Subcutaneous abdominal adipose tissue (tissue), 5 donors: ENCODE results near the gene CBX2.
A peak's percentile ranks its signal among the peaks of the same experiment; 100 is the strongest.
"Not testable (repeated sequence)": the region's sequence is repeated elsewhere in the genome, so short reads cannot be mapped to it uniquely, and the experiment has no call there.

Experiments used
- H3K27ac ChIP-seq: one replicate; pipeline ENCODE4 v1.7.0; 2013; ENCODE audit warnings: low read depth, mild to moderate bottlenecking, inconsistent platforms, low read length, moderate library complexity
- H3K27me3 ChIP-seq, 5 donors: one replicate each; pipeline ENCODE4 v1.7.0; 2013; ENCODE audit warnings: low read length in 5 of 5, inconsistent platforms in 1 of 5; ENCODE audit not compliant: control insufficient read depth in 5 of 5, insufficient read depth in 4 of 5
- H3K36me3 ChIP-seq, 5 donors: one replicate each; pipeline ENCODE4 v1.7.0; 2013; ENCODE audit warnings: low read length in 5 of 5; ENCODE audit not compliant: control insufficient read depth in 5 of 5, insufficient read depth in 5 of 5
- H3K4me1 ChIP-seq, 5 donors: one replicate each; pipeline ENCODE4 v1.7.0; 2013; ENCODE audit warnings: low read length in 5 of 5, mild to moderate bottlenecking in 3 of 5, moderate library complexity in 1 of 5; ENCODE audit not compliant: control insufficient read depth in 5 of 5, insufficient read depth in 5 of 5
- H3K4me3 ChIP-seq, 5 donors: one replicate each; pipeline ENCODE4 v1.7.0; 2013; ENCODE audit warnings: low read length in 5 of 5, low read depth in 1 of 5
- H3K9ac ChIP-seq, 5 donors: one replicate each; pipeline ENCODE4 v1.7.0; 2013; ENCODE audit warnings: low read length in 5 of 5, mild to moderate bottlenecking in 4 of 5, moderate library complexity in 3 of 5
- H3K9me3 ChIP-seq, 5 donors: one replicate each; pipeline ENCODE4 v1.7.0; 2013; ENCODE audit warnings: low read length in 5 of 5; ENCODE audit not compliant: control insufficient read depth in 5 of 5
- donor health status: healthy.
- donor health status: healthy.
- donor health status: healthy.
- donor health status: healthy.
- donor health status: healthy.

The CBX2 gene

GRCh38 chr17:79765708-79766107 lies 12.2 kb upstream of the CBX2 start:
- no peak overlapping the region for H3K4me3 ChIP-seq
- peaks cover under 1 to 11% (median 6%) of the 10 kb centered on the region in 5 donors for H3K27me3 ChIP-seq
- no peaks in the 10 kb centered on the region for H3K36me3 ChIP-seq
- H3K9me3 ChIP-seq: no peaks in the 10 kb centered on the region
- H3K9ac ChIP-seq: no peak overlapping the region
- no peaks in the 10 kb centered on the region for H3K4me1 ChIP-seq
- no peak overlapping the region for H3K27ac ChIP-seq

DNA sequence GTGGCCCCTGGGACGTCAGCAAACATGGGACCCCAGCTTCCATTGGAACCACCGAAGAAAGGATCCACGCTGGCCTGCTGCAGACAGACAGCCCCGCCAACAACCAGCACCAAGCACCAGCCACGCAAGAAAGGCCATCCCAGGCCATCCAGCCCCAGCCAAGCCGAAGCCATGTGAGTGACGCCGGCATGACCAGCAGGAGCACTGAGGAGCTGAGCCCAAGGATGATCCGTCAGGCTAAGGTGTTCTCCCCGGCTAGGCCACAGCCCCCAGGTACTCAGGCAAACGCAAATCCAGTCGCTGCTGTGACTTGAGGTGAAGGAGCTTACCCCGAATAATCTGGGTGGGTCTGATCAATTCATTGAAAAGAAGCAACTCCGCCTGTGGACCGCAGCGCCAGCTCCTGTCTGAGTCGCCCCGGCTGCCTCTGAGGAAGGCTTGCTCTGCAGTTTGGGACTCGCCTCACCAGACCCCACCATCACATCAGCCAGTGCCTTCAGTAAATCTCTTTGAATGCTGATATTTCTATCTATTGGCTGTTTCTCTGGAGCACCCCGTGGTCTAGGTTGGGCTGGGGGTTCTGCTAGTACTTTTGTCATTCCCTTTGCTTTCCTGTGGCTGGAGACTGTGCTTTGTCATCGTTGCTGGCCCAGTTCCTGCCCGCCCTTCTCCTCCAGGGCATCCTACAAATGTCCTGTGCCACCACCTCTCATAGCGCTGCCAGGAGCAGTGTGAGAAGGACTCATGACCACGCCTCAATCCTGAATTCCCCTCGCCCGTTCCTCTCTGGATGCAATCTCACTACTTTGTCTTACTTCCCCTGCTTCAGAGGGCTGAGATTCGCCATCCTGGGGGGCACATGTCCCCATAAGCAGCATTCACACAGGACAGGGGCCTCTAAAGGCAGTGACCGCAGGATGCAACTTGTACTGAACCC lies 8.1 kb upstream of the CBX2 start:
- Histone ChIP-seq H3K4me3 (no peak overlapping the region), H3K9me3 (no peaks in the 10 kb centered on the region), H3K27ac (no peak overlapping the region), H3K4me1 (peaks cover 0 to 2% (median 0%) of the 10 kb centered on the region in 5 donors), H3K36me3 (no peaks in the 10 kb centered on the region), H3K9ac (no peak overlapping the region), H3K27me3 (peaks cover 6 to 23% (median 22%) of the 10 kb centered on the region in 5 donors)

DNA sequence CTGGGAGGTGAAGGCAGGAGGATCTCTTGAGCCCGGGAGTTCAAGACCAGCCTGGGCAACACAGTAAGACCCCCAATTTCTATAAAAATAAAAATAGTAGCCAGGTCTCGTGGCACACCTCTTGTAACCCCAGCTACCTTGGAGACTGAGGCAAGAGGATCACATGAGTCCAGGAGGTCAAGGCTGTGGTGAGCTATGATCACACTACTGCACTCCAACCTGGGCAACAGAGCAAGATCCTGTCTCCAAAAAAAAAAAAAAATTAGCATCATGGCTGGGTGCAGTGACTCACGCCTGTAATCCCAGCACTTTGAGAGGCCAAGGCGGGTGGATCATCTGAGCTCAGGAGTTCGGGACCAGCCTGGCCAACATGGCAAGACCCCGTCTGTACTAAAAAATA lies 6.7 kb upstream of the CBX2 start:
- Histone ChIP-seq H3K27me3 (peaks cover 18 to 37% (median 23%) of the 10 kb centered on the region in 5 donors), H3K4me3 (no peak overlapping the region), H3K36me3 (no peaks in the 10 kb centered on the region), H3K27ac (no peak overlapping the region), H3K4me1 (peaks cover 0 to 2% (median 0%) of the 10 kb centered on the region in 5 donors), H3K9ac (no peak overlapping the region), H3K9me3 (no peaks in the 10 kb centered on the region)

DNA sequence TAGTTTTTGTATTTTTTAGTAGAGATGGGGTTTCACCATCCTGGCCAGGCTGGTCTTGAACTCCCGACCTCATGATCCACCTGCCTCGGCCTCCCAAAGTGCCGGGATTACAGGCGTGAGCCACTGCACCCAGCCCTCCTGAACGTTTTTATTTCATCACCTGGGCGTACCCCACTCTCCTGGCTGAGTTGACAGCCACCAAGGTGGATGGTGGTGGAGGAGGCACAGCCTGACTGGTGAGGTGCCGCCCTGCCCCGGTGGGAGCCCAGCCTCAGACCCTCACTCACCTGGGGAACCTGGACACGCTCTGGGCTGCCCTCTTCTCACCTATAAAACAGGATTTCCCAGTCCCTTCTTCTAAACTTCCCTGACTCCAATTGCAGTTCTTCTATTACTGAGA lies 5.2 kb upstream of the CBX2 start:
- Histone ChIP-seq H3K27me3 (peaks cover 21 to 47% (median 32%) of the 10 kb centered on the region in 5 donors), H3K4me1 (peaks cover 2 to 13% (median 8%) of the 10 kb centered on the region in 5 donors)
- H3K27ac ChIP-seq: not testable (repeated sequence)

DNA sequence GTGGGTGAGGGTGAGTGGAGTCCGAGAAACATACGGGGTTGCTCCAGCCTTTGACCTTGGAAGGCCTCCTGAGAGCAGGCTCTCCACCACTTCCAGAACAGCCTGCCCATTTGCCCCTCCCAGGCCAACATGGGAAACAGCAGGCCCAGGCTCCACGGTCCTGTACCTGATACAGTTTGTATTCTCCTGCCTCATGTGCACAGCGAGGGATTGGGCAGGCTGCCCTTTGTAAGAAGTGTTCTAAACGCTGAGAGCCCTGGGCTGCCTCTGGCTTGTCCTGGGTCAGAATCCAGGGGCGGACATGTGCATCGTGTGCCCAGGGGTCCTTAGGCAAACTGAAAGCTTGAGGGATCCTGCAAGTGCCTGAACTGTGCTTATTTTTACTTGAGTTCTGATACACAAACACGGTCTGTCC lies 3.4 kb upstream of the CBX2 start:
- Histone ChIP-seq H3K4me1 (peaks cover 2 to 23% (median 15%) of the 10 kb centered on the region in 5 donors), H3K36me3 (no peaks in the 10 kb centered on the region), H3K27ac (no peak overlapping the region), H3K9ac (no peak overlapping the region), H3K9me3 (no peaks in the 10 kb centered on the region), H3K27me3 (peaks cover 20 to 52% (median 30%) of the 10 kb centered on the region in 5 donors), H3K4me3 (no peak overlapping the region)

More for the DNA sequence above, 5.2 kb upstream of the CBX2 start:
- H3K9me3 ChIP-seq, H3K36me3 ChIP-seq, H3K9ac ChIP-seq, H3K4me3 ChIP-seq: not testable (repeated sequence)

DNA sequence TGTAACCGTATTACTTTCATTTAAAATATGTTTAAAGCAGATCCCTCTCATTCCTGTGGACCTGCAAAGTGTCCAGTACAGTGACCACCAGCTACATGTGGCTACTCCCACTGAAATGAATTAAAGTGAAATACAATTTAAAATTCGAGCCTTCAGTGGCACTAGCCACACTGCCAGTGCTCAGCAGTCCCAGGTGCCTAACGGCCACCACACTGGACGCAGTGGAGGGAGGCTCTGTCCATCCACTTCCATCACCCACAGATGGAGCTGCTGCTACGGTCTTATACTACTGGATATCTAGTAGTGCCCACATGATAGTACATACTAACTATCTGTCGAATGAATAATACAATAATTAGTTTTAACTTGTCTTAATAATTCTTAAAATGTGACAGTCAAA lies 2.3 kb upstream of the CBX2 start:
- H3K9me3 ChIP-seq: no peaks in the 10 kb centered on the region
- H3K4me3 ChIP-seq: no peak overlapping the region
- H3K27ac ChIP-seq: no peak overlapping the region
- H3K4me1 ChIP-seq: peaks cover 2 to 23% (median 15%) of the 10 kb centered on the region in 5 donors
- H3K36me3 ChIP-seq: no peaks in the 10 kb centered on the region
- peaks cover 18 to 56% (median 28%) of the 10 kb centered on the region in 5 donors for H3K27me3 ChIP-seq
- H3K9ac ChIP-seq: no peak overlapping the region

- Histone ChIP-seq H3K4me1 (peaks cover 2 to 23% (median 15%) of the 10 kb centered on the region in 5 donors), H3K9me3 (no peaks in the 10 kb centered on the region), H3K36me3 (no peaks in the 10 kb centered on the region), H3K27me3 (peaks cover 22 to 54% (median 31%) of the 10 kb centered on the region in 5 donors), H3K9ac (no peak overlapping the region), H3K4me3 (peak overlapping the region in 4 of 5 donors; percentile 36 to 60 (median 51)), H3K27ac (no peak overlapping the region)
Observed at GRCh38 chr17:79776376-79777119, 1.4 kb upstream of the CBX2 start.

GRCh38 chr17:79777120-79777893 lies 641 bp upstream of the CBX2 start:
- H3K27me3 ChIP-seq: peaks cover 25 to 55% (median 32%) of the 10 kb centered on the region in 5 donors
- H3K4me3 ChIP-seq: peak overlapping the region; percentile 36 to 60 (median 48)
- no peaks in the 10 kb centered on the region for H3K36me3 ChIP-seq

DNA sequence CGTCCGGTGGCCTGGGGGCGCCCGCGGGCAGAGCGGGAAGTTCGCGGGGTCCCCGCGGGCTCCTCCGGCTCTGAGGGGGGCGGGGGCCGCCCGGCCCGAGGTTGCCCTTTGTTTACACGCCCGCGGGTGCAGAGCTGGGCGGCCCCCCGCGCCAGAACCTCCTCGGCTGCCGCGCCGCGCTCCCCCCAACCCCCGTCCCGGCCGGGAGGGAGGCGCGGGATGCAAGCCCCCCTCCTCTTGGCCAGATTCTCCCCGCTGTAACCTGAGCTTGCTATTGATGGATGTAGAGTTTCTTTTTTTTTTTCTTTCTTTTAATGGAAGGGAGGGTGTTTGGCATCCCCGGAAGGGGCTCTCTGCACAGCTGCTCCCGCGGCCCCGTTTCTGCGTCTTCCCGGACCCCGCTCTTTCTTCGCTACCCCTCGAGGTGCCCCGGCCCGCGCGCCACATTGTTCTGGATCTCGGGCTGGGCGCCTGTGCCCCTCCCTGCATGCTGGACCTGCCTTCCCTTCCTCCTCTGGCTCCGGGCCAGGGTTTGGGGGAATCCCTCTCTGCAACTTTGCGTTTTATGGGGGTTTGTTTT lies 646 bp downstream of the CBX2 start:
- peaks cover 27 to 64% (median 33%) of the 10 kb centered on the region in 5 donors for H3K27me3 ChIP-seq
- H3K27ac ChIP-seq: no peak overlapping the region

More at GRCh38 chr17:79777120-79777893, 641 bp upstream of the CBX2 start:
- no peak overlapping the region for H3K27ac ChIP-seq
- H3K4me1 ChIP-seq: peaks cover 2 to 26% (median 15%) of the 10 kb centered on the region in 5 donors
- H3K9ac ChIP-seq: peak overlapping the region in 3 of 5 donors; percentile 29 to 47 (median 42)
- no peaks in the 10 kb centered on the region for H3K9me3 ChIP-seq

More for the DNA sequence above, 646 bp downstream of the CBX2 start:
- H3K9ac ChIP-seq: no peak overlapping the region
- H3K4me3 ChIP-seq: peak overlapping the region in 4 of 5 donors; percentile 47 to 64 (median 55)
- no peaks in the 10 kb centered on the region for H3K36me3 ChIP-seq
- peaks cover 2 to 26% (median 15%) of the 10 kb centered on the region in 5 donors for H3K4me1 ChIP-seq
- H3K9me3 ChIP-seq: no peaks in the 10 kb centered on the region
